Bronchial epithelial cell (primary cell): ENCODE data around the gene HIPK4. TPM values are rescaled to one million over a fixed set of nuclear protein-coding genes. Genes with fewer than 3 reads are reported as not detected.

Experiments used
- DNase-seq: peaks from one replicate; pipeline ENCODE4 v3.0.0-alpha.2; 2010; ENCODE audit warnings: low read depth
- FAIRE-seq: peaks from 2 replicates; lab custom pipeline; 2011; peaks lifted over from hg19 to GRCh38; lab: Jason Lieb, UNC
- H3K27me3 ChIP-seq: 2 replicates; pipeline ENCODE4 v1.5.1; 2011; ENCODE audit warnings: low read length; ENCODE audit not compliant: control insufficient read depth, insufficient read depth
- H3K36me3 ChIP-seq: 2 replicates; pipeline ENCODE4 v1.5.1; 2011; ENCODE audit warnings: low read length; ENCODE audit not compliant: control insufficient read depth, insufficient read depth
- H3K4me3 ChIP-seq: 2 replicates; pipeline ENCODE4 v1.5.1; 2011; ENCODE audit warnings: mild to moderate bottlenecking, low read depth, low read length, control low read depth
- total RNA-seq: library from RNA; depleted of rRNA; stranded (reverse); fragments of >200 nt; gene quantifications from 2 replicates; pipeline ENCODE4 v1.2.1, GENCODE V29; 2014
- TF ChIP-seq, protein P1 (sequence below): IDR thresholded peaks from 2 replicates; pipeline ENCODE4 v1.5.1; 2011; ENCODE audit warnings: mild to moderate bottlenecking, moderate library complexity, low read length, control low read depth, inconsistent platforms; ENCODE audit not compliant: insufficient read depth, severe bottlenecking

Gene HIPK4
- total RNA-seq, 1 donor from 2014 or later, result 0.26 TPM

- no peak for FAIRE-seq
- peak; percentile 75 for DNase-seq
- TF ChIP-seq, protein P1, sequence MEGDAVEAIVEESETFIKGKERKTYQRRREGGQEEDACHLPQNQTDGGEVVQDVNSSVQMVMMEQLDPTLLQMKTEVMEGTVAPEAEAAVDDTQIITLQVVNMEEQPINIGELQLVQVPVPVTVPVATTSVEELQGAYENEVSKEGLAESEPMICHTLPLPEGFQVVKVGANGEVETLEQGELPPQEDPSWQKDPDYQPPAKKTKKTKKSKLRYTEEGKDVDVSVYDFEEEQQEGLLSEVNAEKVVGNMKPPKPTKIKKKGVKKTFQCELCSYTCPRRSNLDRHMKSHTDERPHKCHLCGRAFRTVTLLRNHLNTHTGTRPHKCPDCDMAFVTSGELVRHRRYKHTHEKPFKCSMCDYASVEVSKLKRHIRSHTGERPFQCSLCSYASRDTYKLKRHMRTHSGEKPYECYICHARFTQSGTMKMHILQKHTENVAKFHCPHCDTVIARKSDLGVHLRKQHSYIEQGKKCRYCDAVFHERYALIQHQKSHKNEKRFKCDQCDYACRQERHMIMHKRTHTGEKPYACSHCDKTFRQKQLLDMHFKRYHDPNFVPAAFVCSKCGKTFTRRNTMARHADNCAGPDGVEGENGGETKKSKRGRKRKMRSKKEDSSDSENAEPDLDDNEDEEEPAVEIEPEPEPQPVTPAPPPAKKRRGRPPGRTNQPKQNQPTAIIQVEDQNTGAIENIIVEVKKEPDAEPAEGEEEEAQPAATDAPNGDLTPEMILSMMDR, result peak; percentile 99
Observed at GRCh38 chr19:40420766-40421765, 31.1 kb upstream of the HIPK4 start.

GRCh38 chr19:40420451-40420765 is 30.4 kb upstream of the HIPK4 start:
- Histone ChIP-seq H3K4me3 (peak overlapping the region; percentile 71), H3K36me3 (peaks cover 12% of the 10 kb centered on the region), H3K27me3 (no peaks in the 10 kb centered on the region)
- TF ChIP-seq, protein P1, result no peak
- DNase-seq (no peak), FAIRE-seq (no peak)

More at GRCh38 chr19:40420766-40421765, 31.1 kb upstream of the HIPK4 start:
- Histone ChIP-seq H3K36me3 (peaks cover 12% of the 10 kb centered on the region), H3K27me3 (no peaks in the 10 kb centered on the region), H3K4me3 (peak overlapping the region; percentile 71)

DNA sequence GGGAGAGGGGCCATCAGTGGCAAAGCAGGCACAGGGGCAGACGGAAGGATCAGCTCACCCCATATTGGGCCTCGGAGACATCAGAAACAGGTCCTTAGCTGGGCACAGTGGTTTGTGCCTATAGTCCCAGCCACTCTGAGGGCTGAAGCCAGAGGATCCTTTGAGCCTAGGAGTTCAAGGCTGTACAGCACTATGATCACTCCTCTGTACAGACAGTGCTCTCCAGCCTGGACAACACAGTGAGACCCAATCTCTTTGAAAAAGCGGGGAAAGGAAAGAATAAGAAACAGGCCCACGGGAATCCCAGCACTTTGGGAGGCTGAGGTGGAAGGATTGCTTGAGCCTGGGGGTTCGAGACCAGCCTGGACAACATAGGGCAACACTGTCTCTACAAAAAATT is 29.8 kb upstream of the HIPK4 start:
- TF ChIP-seq, protein P1, result no peak
- H3K4me3 ChIP-seq, result no peak overlapping the region
- DNase-seq, result no peak
- H3K36me3 ChIP-seq, result peaks cover 12% of the 10 kb centered on the region
- no peaks in the 10 kb centered on the region for H3K27me3 ChIP-seq
- FAIRE-seq, result no peak

DNA sequence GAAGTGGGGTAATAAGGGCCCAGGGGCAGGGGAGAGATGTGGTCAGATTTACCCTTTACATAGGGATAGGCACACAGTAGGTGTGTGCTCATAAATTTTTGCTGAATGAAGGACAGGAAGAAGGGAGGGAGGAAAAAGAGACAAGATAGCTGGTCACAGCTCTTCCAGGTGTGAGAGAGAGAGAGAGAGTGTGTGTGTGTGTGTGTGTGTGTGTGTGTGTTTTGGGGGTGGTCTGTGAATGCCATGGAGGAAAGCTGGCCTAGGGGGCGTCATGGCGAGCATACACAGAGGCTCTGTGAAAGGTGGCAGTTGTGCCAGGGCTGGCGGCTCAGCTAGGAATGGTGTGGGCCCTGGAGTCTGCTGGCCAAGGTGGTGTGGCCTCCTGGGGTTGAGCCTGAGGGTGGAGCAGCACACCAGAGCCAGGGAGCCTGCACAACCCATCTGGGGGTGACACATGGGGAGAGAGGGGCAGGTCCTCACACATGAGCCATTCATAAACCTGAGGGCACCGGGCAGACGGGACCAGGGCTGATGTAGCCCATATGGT is 29.2 kb upstream of the HIPK4 start:
- TF ChIP-seq, protein P1, result no peak
- no peak overlapping the region for H3K4me3 ChIP-seq
- FAIRE-seq (no peak), DNase-seq (no peak)
- no peaks in the 10 kb centered on the region for H3K27me3 ChIP-seq
- peaks cover 12% of the 10 kb centered on the region for H3K36me3 ChIP-seq

- Histone ChIP-seq H3K27me3 (no peaks in the 10 kb centered on the region), H3K36me3 (peaks cover 8% of the 10 kb centered on the region), H3K4me3 (no peak overlapping the region)
- no peak for DNase-seq
- TF ChIP-seq, protein P1, result no peak
- FAIRE-seq, result no peak
Observed at GRCh38 chr19:40418040-40418439, 28.1 kb upstream of the HIPK4 start.
